ENCODE results near the gene C9orf152. TPM values are rescaled to one million over a fixed set of nuclear protein-coding genes. Genes with fewer than 3 reads are reported as not detected.

The C9orf152 gene
- total and polyA plus RNA-seq, 2 of the 13 experiments (the other 11 are each of a cell fraction or from before 2014, with no cell fraction given) = 0.24 to 0.48 TPM

DNA sequence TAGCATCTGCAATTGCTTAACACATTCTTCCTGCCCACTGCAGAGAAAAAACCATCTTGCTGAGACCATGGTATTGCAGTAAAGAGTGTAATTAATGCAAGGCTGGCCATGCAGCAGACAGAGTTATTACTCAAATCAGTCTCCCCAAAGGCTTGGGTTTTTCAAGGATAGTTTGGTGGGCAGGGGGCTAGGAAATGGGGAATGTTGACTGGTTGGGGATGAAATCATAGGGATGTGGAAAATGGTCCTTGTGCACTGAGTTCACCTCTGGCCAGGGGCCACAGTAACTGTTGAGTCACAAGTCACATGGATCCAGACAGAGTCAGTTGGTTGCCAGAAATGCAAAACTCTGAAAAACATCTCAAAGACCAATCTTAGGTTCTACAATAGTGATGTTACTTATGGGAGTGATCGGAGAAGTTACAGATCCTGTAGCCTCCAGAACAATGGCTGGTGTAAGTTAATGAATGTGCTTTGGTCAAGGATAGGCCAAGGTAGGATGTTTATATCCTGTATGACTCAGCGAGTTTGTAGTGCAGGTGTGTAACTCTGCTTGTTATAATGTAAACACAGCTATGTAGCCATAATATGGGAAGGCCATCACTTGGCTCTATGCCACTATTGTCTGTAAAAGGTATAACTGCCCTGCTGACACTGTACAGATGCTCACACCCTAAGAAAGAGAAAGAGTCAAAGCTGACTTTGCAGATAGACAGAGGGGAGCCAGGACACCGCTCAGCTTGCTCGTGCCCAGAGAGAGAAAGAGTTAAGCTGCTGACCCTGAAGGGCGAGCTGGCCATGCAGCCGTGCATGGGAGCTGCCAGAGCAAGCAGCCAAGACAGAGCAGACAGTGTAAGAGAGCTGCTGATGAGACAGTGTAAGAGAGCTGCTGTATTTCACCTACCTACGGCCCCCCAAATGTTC is 27.2 kb downstream of the C9orf152 start (continued):
- peak; percentile 53; the same call in 1 of the 2 replicates for TF ChIP-seq ZMYM3 (CRISPR knock-in tag; IDR thresholded peaks at IDR 0.05)
- TF ChIP-seq, protein P1, sequence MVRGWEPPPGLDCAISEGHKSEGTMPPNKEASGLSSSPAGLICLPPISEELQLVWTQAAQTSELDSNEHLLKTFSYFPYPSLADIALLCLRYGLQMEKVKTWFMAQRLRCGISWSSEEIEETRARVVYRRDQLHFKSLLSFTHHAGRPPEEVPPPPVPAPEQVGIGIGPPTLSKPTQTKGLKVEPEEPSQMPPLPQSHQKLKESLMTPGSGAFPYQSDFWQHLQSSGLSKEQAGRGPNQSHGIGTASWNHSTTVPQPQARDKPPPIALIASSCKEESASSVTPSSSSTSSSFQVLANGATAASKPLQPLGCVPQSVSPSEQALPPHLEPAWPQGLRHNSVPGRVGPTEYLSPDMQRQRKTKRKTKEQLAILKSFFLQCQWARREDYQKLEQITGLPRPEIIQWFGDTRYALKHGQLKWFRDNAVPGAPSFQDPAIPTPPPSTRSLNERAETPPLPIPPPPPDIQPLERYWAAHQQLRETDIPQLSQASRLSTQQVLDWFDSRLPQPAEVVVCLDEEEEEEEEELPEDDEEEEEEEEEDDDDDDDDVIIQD (CRISPR knock-in tag; IDR thresholded peaks at IDR 0.05; ENCODE audit: low read depth) = peak; percentile 72
- TF ChIP-seq ZNF878 (CRISPR knock-in tag; IDR thresholded peaks at IDR 0.05) = peak; percentile 48; the same call in 1 of the 2 replicates
- TF ChIP-seq HNF4A (CRISPR knock-in tag; IDR thresholded peaks at IDR 0.05) = 0 out of 2 replicates have a peak, but pooled peaks have one; percentile 3
- TF ChIP-seq, protein P2, sequence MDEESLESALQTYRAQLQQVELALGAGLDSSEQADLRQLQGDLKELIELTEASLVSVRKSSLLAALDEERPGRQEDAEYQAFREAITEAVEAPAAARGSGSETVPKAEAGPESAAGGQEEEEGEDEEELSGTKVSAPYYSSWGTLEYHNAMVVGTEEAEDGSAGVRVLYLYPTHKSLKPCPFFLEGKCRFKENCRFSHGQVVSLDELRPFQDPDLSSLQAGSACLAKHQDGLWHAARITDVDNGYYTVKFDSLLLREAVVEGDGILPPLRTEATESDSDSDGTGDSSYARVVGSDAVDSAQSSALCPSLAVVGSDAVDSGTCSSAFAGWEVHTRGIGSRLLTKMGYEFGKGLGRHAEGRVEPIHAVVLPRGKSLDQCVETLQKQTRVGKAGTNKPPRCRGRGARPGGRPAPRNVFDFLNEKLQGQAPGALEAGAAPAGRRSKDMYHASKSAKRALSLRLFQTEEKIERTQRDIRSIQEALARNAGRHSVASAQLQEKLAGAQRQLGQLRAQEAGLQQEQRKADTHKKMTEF (CRISPR knock-in tag; IDR thresholded peaks at IDR 0.05) = peak; percentile 79
- TF ChIP-seq ZNF709 (CRISPR knock-in tag; IDR thresholded peaks at IDR 0.05) = no peak
- no peak for TF ChIP-seq HIVEP1 (CRISPR knock-in tag; IDR thresholded peaks at IDR 0.05)
- TF ChIP-seq RARA (CRISPR knock-in tag; IDR thresholded peaks at IDR 0.05) = peak; percentile 90
- peak; percentile 87 for TF ChIP-seq ZNF652 (CRISPR knock-in tag; IDR thresholded peaks at IDR 0.05; ENCODE audit: borderline replicate concordance, low read depth)
- TF ChIP-seq CREB1 (IDR thresholded peaks at IDR 0.05) = no peak
- 0 out of 2 replicates have a peak, but pooled peaks have one; percentile 47 for TF ChIP-seq CREB1 (CRISPR knock-in tag; IDR thresholded peaks at IDR 0.05)
- peak; percentile 68; the same call in 1 of the 2 replicates for TF ChIP-seq SNAPC2 (CRISPR knock-in tag; IDR thresholded peaks at IDR 0.05)
- TF ChIP-seq ZNF724P (CRISPR knock-in tag; IDR thresholded peaks at IDR 0.05; ENCODE audit: borderline replicate concordance) = no peak
- TF ChIP-seq HNRNPL (IDR thresholded peaks at IDR 0.05; ENCODE audit: low read depth, low read length) = no peak
- peak; percentile 78 for TF ChIP-seq POGZ (CRISPR knock-in tag; IDR thresholded peaks at IDR 0.05)
- no peak for TF ChIP-seq TCF12 (IDR thresholded peaks at IDR 0.05)
- TF ChIP-seq TCF12 (CRISPR knock-in tag; IDR thresholded peaks at IDR 0.05) = 0 out of 2 replicates have a peak, but pooled peaks have one; percentile 31
- TF ChIP-seq ASH2L (IDR thresholded peaks at IDR 0.05; ENCODE audit: insufficient read length, low read depth, low read length) = peak; percentile 28

Data from HepG2 (cell line).